Fibroblast of villous mesenchyme (primary cell): ENCODE measurements around the gene SLC7A10. TPM values are rescaled to one million over a fixed set of nuclear protein-coding genes. Genes with fewer than 3 reads are reported as not detected.

Experiments
- DNase-seq: peaks from one replicate; pipeline ENCODE4 v3.0.0-alpha.2; 2010; ENCODE audit warnings: low read depth
- H3K4me3 ChIP-seq: 2 replicates; pipeline ENCODE4 v1.5.1; 2011; ENCODE audit warnings: low read depth, mild to moderate bottlenecking, low read length
- total RNA-seq: library from RNA; depleted of rRNA; stranded (reverse); fragments of >200 nt; gene quantifications from 2 replicates; pipeline ENCODE4 v1.2.3, GENCODE V29; 2012
- TF ChIP-seq, protein P1 (sequence below): IDR thresholded peaks from 2 replicates; pipeline ENCODE4 v1.5.1; 2012; ENCODE audit warnings: low read depth, mild to moderate bottlenecking, low read length; ENCODE audit not compliant: insufficient read depth

The SLC7A10 gene
- total RNA-seq, 1 donor, result not detected

GRCh38 chr19:33254245-33254824 lies 28.7 kb upstream of the SLC7A10 start:
- no peak for DNase-seq
- TF ChIP-seq, protein P1, sequence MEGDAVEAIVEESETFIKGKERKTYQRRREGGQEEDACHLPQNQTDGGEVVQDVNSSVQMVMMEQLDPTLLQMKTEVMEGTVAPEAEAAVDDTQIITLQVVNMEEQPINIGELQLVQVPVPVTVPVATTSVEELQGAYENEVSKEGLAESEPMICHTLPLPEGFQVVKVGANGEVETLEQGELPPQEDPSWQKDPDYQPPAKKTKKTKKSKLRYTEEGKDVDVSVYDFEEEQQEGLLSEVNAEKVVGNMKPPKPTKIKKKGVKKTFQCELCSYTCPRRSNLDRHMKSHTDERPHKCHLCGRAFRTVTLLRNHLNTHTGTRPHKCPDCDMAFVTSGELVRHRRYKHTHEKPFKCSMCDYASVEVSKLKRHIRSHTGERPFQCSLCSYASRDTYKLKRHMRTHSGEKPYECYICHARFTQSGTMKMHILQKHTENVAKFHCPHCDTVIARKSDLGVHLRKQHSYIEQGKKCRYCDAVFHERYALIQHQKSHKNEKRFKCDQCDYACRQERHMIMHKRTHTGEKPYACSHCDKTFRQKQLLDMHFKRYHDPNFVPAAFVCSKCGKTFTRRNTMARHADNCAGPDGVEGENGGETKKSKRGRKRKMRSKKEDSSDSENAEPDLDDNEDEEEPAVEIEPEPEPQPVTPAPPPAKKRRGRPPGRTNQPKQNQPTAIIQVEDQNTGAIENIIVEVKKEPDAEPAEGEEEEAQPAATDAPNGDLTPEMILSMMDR, result no peak
- H3K4me3 ChIP-seq, result no peak overlapping the region

DNA sequence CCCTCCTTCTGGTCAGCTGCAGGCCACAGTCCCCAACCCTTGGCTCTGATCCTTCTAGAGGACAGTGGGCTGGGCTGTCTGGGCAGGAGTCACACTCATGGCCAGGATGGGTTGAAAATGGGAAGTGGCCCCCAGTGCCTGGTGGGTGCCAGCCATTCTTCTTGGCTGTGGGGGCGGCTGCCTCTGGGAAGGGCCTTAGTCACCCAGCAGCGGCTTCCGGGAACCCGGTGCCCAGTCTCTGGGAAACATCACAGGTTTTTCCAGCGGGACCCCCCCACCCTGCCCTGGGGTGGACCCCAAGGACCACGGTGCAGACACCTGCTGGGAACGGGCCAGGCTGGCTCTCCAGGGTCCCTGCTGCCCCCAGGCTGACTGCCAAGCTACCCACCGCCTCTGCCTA lies 27.3 kb upstream of the SLC7A10 start:
- H3K4me3 ChIP-seq, result no peak overlapping the region
- TF ChIP-seq, protein P1, result no peak
- DNase-seq, result no peak

DNA sequence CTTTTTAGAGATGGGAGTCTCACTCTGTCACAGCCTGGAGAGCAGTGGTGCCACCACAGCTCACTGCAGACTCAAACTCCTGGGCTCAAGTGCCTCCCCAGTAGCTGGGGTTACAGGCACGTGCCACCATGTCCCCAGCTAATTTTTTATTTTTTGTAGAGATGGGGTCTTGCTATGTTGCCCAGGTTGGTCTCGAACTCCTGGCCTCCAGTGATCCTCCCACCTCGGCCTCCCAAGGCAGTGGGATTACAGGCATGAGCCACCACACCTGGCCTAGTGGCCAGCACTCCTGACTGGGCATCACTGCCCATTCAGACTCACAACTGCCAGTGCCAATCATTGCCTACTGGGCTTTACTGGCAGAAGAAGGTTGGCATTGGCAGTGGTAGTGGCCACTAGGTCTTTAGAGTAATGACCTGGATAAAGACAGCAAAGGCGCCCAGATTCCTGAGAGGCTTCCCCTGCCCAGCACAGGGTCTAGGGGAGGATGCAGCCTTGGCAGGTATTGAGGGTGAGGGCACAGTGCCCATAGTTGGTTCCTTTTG lies 26.8 kb upstream of the SLC7A10 start:
- no peak for DNase-seq
- TF ChIP-seq, protein P1, result no peak
- H3K4me3 ChIP-seq, result no peak overlapping the region

- TF ChIP-seq, protein P1, result no peak
- H3K4me3 ChIP-seq, result no peak overlapping the region
- no peak for DNase-seq
These were observed 26.0 kb upstream of the SLC7A10 start for GRCh38 chr19:33251526-33252090.

- TF ChIP-seq, protein P1, result no peak
- H3K4me3 ChIP-seq, result no peak overlapping the region
- DNase-seq, result no peak
These were observed 25.4 kb upstream of the SLC7A10 start for GRCh38 chr19:33251076-33251475.

- TF ChIP-seq, protein P1, result no peak
- DNase-seq, result no peak
- H3K4me3 ChIP-seq, result no peak overlapping the region
These were observed 24.9 kb upstream of the SLC7A10 start for GRCh38 chr19:33250500-33250899.
